ENCODE data around the gene GATC.

- no peak for TF ChIP-seq EZH2phosphoT487 (IDR thresholded peaks at IDR 0.05; ENCODE audit: insufficient read depth, low read depth)
- TF ChIP-seq EZH2 (IDR thresholded peaks at IDR 0.05; ENCODE audit: insufficient read depth, poor library complexity, severe bottlenecking) = no peak
Observed at GRCh38 chr12:120497524-120498150, 51.4 kb downstream of the GATC start.
